Measurements from ENCODE around the gene ACOXL.

DNA sequence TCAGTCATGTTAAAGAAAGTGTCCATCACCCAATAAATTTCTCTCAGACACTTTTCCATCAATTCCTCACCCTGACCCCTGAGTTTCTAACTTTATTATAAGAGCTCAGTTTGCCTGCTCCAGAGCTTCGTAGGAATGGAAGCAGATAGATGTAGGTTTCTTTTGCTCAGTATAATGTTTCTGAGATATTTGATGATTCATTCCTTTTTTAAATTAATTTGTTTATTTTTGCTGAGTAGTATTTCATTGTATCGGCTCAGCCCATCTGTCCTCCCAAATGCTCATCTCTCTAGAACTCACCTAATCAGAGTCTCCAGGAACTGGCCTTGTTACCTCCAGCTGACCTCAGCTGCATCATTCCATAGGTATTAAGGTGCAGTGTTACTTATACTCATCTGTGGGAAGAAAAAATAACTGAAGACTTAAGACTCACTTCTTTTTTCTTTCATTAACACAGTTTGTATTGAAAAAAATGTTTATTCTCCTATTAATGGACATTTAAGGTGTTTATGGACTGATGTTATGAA, 376.4 kb downstream of the ACOXL start:
- TF ChIP-seq, protein P1, sequence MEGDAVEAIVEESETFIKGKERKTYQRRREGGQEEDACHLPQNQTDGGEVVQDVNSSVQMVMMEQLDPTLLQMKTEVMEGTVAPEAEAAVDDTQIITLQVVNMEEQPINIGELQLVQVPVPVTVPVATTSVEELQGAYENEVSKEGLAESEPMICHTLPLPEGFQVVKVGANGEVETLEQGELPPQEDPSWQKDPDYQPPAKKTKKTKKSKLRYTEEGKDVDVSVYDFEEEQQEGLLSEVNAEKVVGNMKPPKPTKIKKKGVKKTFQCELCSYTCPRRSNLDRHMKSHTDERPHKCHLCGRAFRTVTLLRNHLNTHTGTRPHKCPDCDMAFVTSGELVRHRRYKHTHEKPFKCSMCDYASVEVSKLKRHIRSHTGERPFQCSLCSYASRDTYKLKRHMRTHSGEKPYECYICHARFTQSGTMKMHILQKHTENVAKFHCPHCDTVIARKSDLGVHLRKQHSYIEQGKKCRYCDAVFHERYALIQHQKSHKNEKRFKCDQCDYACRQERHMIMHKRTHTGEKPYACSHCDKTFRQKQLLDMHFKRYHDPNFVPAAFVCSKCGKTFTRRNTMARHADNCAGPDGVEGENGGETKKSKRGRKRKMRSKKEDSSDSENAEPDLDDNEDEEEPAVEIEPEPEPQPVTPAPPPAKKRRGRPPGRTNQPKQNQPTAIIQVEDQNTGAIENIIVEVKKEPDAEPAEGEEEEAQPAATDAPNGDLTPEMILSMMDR (conservative IDR thresholded peaks at IDR 0.05 in 1 of 2, IDR thresholded peaks at IDR 0.05 in 1 of 2; ENCODE audit: extremely low read depth in 1 of 2, insufficient read depth in 1 of 2, low read depth in 1 of 2, low read length in 2 of 2) = no peak
- TF ChIP-seq EZH2 (IDR thresholded peaks at IDR 0.05; ENCODE audit: borderline replicate concordance, low read length) = no peak

Measured in mammary epithelial cell (primary cell).